H1 (cell line): ENCODE data around the gene CFAP61. TPM values are rescaled to one million over a fixed set of nuclear protein-coding genes. Genes with fewer than 3 reads are reported as not detected.

Experiments
- CTCF ChIA-PET: fragments of 300-600 bp; sonication (Branson Sonifier 250); formaldehyde crosslinking; loops from one replicate; lab custom pipeline; 2021; ENCODE audit not compliant: partially characterized antibody; lab: Charles Lee
- POLR2A ChIA-PET: fragments of 300-600 bp; sonication (Branson Sonifier 250); formaldehyde crosslinking; loops from one replicate; lab custom pipeline; 2021; ENCODE audit warnings: inconsistent platforms; ENCODE audit not compliant: partially characterized antibody; lab: Charles Lee
- DNase-seq, 2 experiments: peaks; one replicate each; pipeline versions ENCODE4 v3.0.0 to v3.0.0-alpha.2; 2010 to 2022; ENCODE audit warnings: low spot score in 2 of 2, low read depth in 1 of 2, mixed read lengths in 1 of 2
- FAIRE-seq: peaks from 2 replicates; lab custom pipeline; 2011; peaks lifted over from hg19 to GRCh38; lab: Jason Lieb, UNC
- H2AFZ ChIP-seq: 2 replicates; pipeline ENCODE4 v1.8.1; 2012; ENCODE audit warnings: low read length, inconsistent platforms
- H2AK5ac ChIP-seq: 2 replicates; pipeline ENCODE4 v1.6.1; 2013; ENCODE audit warnings: low read depth, low read length
- H2BK120ac ChIP-seq: replicated peaks from 2 replicates; pipeline ENCODE3; 2013; ENCODE audit warnings: low read depth, low read length, inconsistent platforms
- H2BK12ac ChIP-seq: 2 replicates; pipeline ENCODE4 v1.6.1; 2013; ENCODE audit warnings: low read depth, low read length
- H2BK15ac ChIP-seq: 2 replicates; pipeline ENCODE4 v1.6.1; 2013; ENCODE audit warnings: low read length
- H2BK20ac ChIP-seq: 2 replicates; pipeline ENCODE4 v1.6.1; 2013; ENCODE audit warnings: low read length
- H2BK5ac ChIP-seq: 2 replicates; pipeline ENCODE4 v1.6.1; 2013; ENCODE audit warnings: low read depth, low read length
- H3K14ac ChIP-seq: 2 replicates; pipeline ENCODE4 v1.6.1; 2013; ENCODE audit warnings: inconsistent platforms; ENCODE audit not compliant: insufficient read length
- H3K18ac ChIP-seq: 2 replicates; pipeline ENCODE4 v1.6.1; 2013; ENCODE audit warnings: low read length; ENCODE audit errors: extremely low read depth
- H3K23ac ChIP-seq: 2 replicates; pipeline ENCODE4 v1.6.1; 2013; ENCODE audit warnings: inconsistent platforms; ENCODE audit not compliant: insufficient read length
- H3K23me2 ChIP-seq: 2 replicates; pipeline ENCODE4 v1.6.1; 2013; ENCODE audit warnings: low read depth, low read length
- H3K27ac ChIP-seq: 2 replicates; pipeline ENCODE4 v1.6.1; 2011; ENCODE audit warnings: low read depth, low read length, inconsistent platforms
- H3K27me3 ChIP-seq, 4 experiments: replicated peaks in 1 of 4; 1 replicate in 1 of 4; 2 replicates in 3 of 4; pipeline versions ENCODE4 v1.6.1 to v1.8.1; 2011 to 2013; ENCODE audit warnings: low read length in 3 of 4, mild to moderate bottlenecking in 3 of 4, inconsistent platforms in 2 of 4, mixed read lengths in 2 of 4, moderate library complexity in 1 of 4; ENCODE audit not compliant: control insufficient read depth in 3 of 4, insufficient read depth in 3 of 4; ENCODE audit errors: extremely low read depth in 1 of 4
- H3K36me3 ChIP-seq, 4 experiments: 2 replicates each; pipeline versions ENCODE4 v1.6.1 to v1.8.1; 2011 to 2013; ENCODE audit warnings: mild to moderate bottlenecking in 4 of 4, low read length in 3 of 4, moderate library complexity in 2 of 4, control low read depth in 1 of 4, inconsistent platforms in 1 of 4; ENCODE audit not compliant: insufficient read depth in 4 of 4, control insufficient read depth in 2 of 4
- H3K4ac ChIP-seq: replicated peaks from 2 replicates; pipeline ENCODE3; 2013; ENCODE audit warnings: low read length, low read depth, mixed read lengths, inconsistent platforms; ENCODE audit not compliant: insufficient read length
- H3K4me1 ChIP-seq, 4 experiments: replicated peaks in 1 of 4; 1 replicate in 1 of 4; 2 replicates in 3 of 4; pipeline versions ENCODE4 v1.6.1 to v1.8.1; 2011 to 2013; ENCODE audit warnings: low read length in 3 of 4, inconsistent platforms in 2 of 4, mixed read lengths in 1 of 4; ENCODE audit not compliant: insufficient read depth in 4 of 4, control insufficient read depth in 3 of 4
- H3K4me2 ChIP-seq, 2 experiments: 2 replicates each; pipeline versions ENCODE4 v1.6.1 to v1.8.1; 2011 to 2013; ENCODE audit warnings: low read depth in 2 of 2, low read length in 2 of 2, control low read depth in 1 of 2, inconsistent platforms in 1 of 2, mild to moderate bottlenecking in 1 of 2; ENCODE audit not compliant: insufficient read depth in 1 of 2
- H3K4me3 ChIP-seq, 4 experiments: fragments of 200-600, 300-600 bp in 1 of 4; sonication (generic), shearing (Covaris generic), sonication (Bioruptor Twin) in 1 of 4; 2 replicates each; pipeline versions ENCODE4 v1.5.1 to v1.8.1; 2011 to 2016; ENCODE audit warnings: low read length in 4 of 4, low read depth in 3 of 4, control low read depth in 2 of 4, inconsistent platforms in 2 of 4, mild to moderate bottlenecking in 2 of 4, mixed read lengths in 1 of 4, moderate library complexity in 1 of 4; ENCODE audit not compliant: insufficient read depth in 2 of 4; ENCODE audit errors: extremely low read depth in 1 of 4
- H3K56ac ChIP-seq: replicated peaks from 2 replicates; pipeline ENCODE3; 2013; ENCODE audit warnings: low read depth, mild to moderate bottlenecking, mixed read lengths, low read length, inconsistent platforms; ENCODE audit not compliant: insufficient read length
- H3K79me1 ChIP-seq: 2 replicates; pipeline ENCODE4 v1.6.1; 2013; ENCODE audit warnings: low read depth, low read length, control low read depth
- H3K79me2 ChIP-seq, 2 experiments: 2 replicates each; pipeline versions ENCODE4 v1.6.1 to v1.8.1; 2012 to 2013; ENCODE audit warnings: low read length in 2 of 2, mild to moderate bottlenecking in 2 of 2, inconsistent platforms in 1 of 2; ENCODE audit not compliant: insufficient read depth in 2 of 2, control insufficient read depth in 1 of 2
- H3K9ac ChIP-seq, 4 experiments: replicated peaks in 1 of 4; 1 replicate in 1 of 4; 2 replicates in 3 of 4; pipeline versions ENCODE4 v1.6.1 to v1.8.1; 2011 to 2013; ENCODE audit warnings: low read depth in 3 of 4, low read length in 3 of 4, control low read depth in 2 of 4, mild to moderate bottlenecking in 2 of 4, moderate library complexity in 2 of 4, inconsistent platforms in 1 of 4; ENCODE audit errors: extremely low read depth in 1 of 4
- H3K9me3 ChIP-seq, 2 experiments: 2 replicates each; pipeline versions ENCODE4 v1.6.1 to v1.8.1; 2012 to 2013; ENCODE audit warnings: mild to moderate bottlenecking in 2 of 2, moderate library complexity in 2 of 2, control low read depth in 1 of 2, inconsistent platforms in 1 of 2, low read depth in 1 of 2, low read length in 1 of 2, mixed read lengths in 1 of 2; ENCODE audit not compliant: insufficient read depth in 2 of 2
- H4K20me1 ChIP-seq, 2 experiments: replicated peaks in 1 of 2; 2 replicates each; pipeline versions ENCODE3 to v1.8.1; 2011 to 2013; ENCODE audit warnings: inconsistent platforms in 2 of 2, low read length in 2 of 2, mild to moderate bottlenecking in 1 of 2; ENCODE audit not compliant: insufficient read depth in 2 of 2, control insufficient read depth in 1 of 2
- H4K5ac ChIP-seq: 2 replicates; pipeline ENCODE4 v1.6.1; 2013; ENCODE audit warnings: low read length, low read depth, mixed read lengths, inconsistent platforms; ENCODE audit not compliant: insufficient read length
- H4K8ac ChIP-seq: 2 replicates; pipeline ENCODE4 v1.8.0; 2013; ENCODE audit warnings: mild to moderate bottlenecking, moderate library complexity, low read length, inconsistent platforms; ENCODE audit not compliant: insufficient read depth; ENCODE audit errors: extremely low read depth
- H4K91ac ChIP-seq: replicated peaks from 2 replicates; pipeline ENCODE3; 2013; ENCODE audit warnings: low read length, mixed read lengths, inconsistent platforms; ENCODE audit not compliant: insufficient read length
- ATF3 ChIP-seq: IDR thresholded peaks from 2 replicates; pipeline ENCODE4 v1.6.1; 2011; ENCODE audit warnings: low read depth, mild to moderate bottlenecking, low read length; ENCODE audit not compliant: insufficient read depth
- WGBS, 2 experiments: shearing (Covaris generic) in 1 of 2; methylation state at CpG; one replicate each; pipeline versions ENCODE4 v1.1.6 to v1.1.7; 2013 to 2015; ENCODE audit warnings: low lambda C conversion rate in 2 of 2, mixed read lengths in 2 of 2, inconsistent platforms in 1 of 2, low coverage in 1 of 2, missing lambda C conversion rate in 1 of 2; ENCODE audit not compliant: insufficient replicate concordance in 2 of 2, insufficient coverage in 1 of 2, insufficient read length in 1 of 2; ENCODE audit errors: extremely low coverage in 1 of 2, missing lambda C conversion rate in 1 of 2; 5-methylcytosine and 5-hydroxymethylcytosine counted together
- polyA plus RNA-seq, 7 experiments: library from polyadenylated mRNA; depleted of rRNA in 3 of 7; stranded (reverse) in 5 of 7; unstranded in 2 of 7; fragments of >200 nt in 5 of 7; fragments of 200-250 nt in 2 of 7; gene quantifications; 1 replicate in 5 of 7; 2 replicates in 1 of 7; 4 replicates in 1 of 7; pipeline versions ENCODE4 v1.2.1 to v1.2.3, GENCODE V29; 2011 to 2013; ENCODE audit warnings: missing spikeins in 2 of 7, mixed read lengths in 2 of 7
- total RNA-seq: library from RNA; stranded (reverse); fragmentation: NEBNext Ultra II Directional; extraction: Animal tissue kit (Norgen Biotek cat#: 25700); gene quantifications from 2 replicates; pipeline ENCODE4 v1.2.1, GENCODE V29; 2021

CFAP61 gene
- total and polyA plus RNA-seq, 2 of the 8 experiments (the other 6 are each of a cell fraction or from before 2014, with no cell fraction given), result 0.29 to 0.61 TPM

- H2BK120ac ChIP-seq, result no peak overlapping the region
- no peak overlapping the region for H2AK5ac ChIP-seq
- H4K8ac ChIP-seq, result no peak overlapping the region
- H2BK5ac ChIP-seq, result no peak overlapping the region
- H3K23me2 ChIP-seq, result no peaks in the 10 kb centered on the region
- no peak overlapping the region for H3K9ac ChIP-seq
- no peak overlapping the region for H2BK15ac ChIP-seq
- CTCF ChIA-PET, result no interaction called here
- no peak overlapping the region for H2AFZ ChIP-seq
- H3K4me3 ChIP-seq, result no peak overlapping the region
- no peak overlapping the region for H2BK20ac ChIP-seq
- peaks cover 0 to 3% (median under 1%) of the 10 kb centered on the region in 4 experiments; a peak in 2 of 7 replicates for H3K4me1 ChIP-seq
- POLR2A ChIA-PET, result no interaction called here
- H3K9me3 ChIP-seq, result no peaks in the 10 kb centered on the region
- no peaks in the 10 kb centered on the region for H4K20me1 ChIP-seq
- DNase-seq, result no peak
- H3K18ac ChIP-seq, result no peak overlapping the region
- no peak for FAIRE-seq
- H3K27me3 ChIP-seq, result no peaks in the 10 kb centered on the region
- no peaks in the 10 kb centered on the region for H3K36me3 ChIP-seq
- no peak overlapping the region for H4K91ac ChIP-seq
- H3K4me2 ChIP-seq, result no peak overlapping the region
- H3K14ac ChIP-seq, result no peak overlapping the region
- 96% methylated on average over 1 of the region's 1 CpG; no CpG with 5 or more reads in 1 of the 2 experiments for WGBS, 2 experiments
- H3K79me2 ChIP-seq, result no peaks in the 10 kb centered on the region
- no peak overlapping the region for H3K56ac ChIP-seq
- H2BK12ac ChIP-seq, result no peak overlapping the region
- no peak overlapping the region for H3K27ac ChIP-seq
- no peaks in the 10 kb centered on the region for H3K79me1 ChIP-seq
- H4K5ac ChIP-seq, result no peak overlapping the region
- H3K23ac ChIP-seq, result no peak overlapping the region
- no peak overlapping the region for H3K4ac ChIP-seq
- TF ChIP-seq ATF3, result no peak
Measured at GRCh38 chr20:20136313-20136712, 84.0 kb downstream of the CFAP61 start.
